GM21367 (cell line): ENCODE results near the gene SLC9A4.

ENCODE experiments used
- ATAC-seq: cut with Tn5 transposase; IDR thresholded peaks from one replicate; pipeline ENCODE4 v1.9.1; 2021; ENCODE audit not compliant: unreplicated experiment

Gene SLC9A4

DNA sequence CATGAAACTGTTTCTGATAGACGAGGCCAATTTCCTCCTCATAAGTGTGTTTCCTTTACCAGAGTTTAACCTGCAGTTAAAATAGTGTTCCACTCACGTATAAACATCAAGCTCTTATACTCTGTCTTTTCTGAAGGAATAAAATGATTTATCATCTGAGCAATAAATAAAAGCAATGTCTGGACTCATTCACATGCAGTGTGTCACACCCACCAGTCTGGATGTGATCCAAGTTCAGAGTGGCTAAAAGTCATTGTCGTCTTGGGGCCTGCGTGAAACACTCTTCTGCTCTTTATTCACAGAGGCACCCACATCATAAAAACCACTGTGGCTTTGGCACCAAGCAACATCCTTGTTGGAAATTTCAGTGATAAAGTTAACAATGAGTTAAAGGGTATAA, 19.5 kb upstream of the SLC9A4 start:
- ATAC-seq, result no peak

DNA sequence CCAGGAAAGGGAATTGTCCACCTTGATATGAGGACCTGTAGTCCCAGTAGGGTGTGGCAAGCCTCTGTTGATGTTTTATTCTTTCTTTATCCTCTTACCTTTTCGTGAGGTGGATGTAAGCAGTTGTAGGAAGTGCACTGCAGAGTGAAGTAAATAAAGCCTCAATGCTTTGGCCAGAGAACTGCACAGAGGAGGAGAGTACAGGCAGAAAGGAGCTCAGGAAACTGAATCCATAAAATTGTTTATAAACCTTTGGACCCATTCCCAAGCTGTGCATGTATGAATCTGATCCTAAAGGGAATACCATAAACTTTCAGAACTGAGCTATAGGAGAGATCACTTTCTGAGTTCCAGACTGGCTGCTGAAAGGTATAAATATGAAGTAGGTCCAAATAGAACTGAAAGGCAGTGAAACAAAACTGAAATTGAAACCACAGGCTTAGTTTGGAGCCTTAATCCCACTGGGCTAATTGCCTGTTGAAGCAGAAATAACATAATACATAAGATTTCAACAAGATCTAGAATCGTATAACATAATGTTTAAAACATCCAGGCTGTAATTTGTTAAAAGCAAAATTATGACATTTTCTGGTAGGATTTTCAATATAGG, 17.9 kb upstream of the SLC9A4 start:
- ATAC-seq, result no peak

DNA sequence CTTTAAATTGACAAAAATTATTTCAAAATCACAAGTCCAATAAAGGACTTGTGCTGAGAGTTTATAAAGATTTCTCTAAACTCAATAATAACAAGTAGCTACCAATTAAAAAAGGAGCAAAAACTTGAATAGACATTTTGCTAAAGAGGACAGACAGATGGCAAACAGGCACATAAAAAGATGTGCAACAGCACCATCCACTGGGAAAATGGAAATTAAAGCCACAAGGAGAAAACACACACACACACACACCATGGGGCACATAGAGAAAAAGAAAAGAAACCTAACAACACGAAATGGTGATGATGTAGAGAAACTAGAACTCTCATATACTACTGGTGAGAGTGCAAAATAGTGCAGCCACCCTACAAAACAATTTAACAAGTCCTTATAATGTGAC, 12.6 kb upstream of the SLC9A4 start:
- no peak for ATAC-seq

DNA sequence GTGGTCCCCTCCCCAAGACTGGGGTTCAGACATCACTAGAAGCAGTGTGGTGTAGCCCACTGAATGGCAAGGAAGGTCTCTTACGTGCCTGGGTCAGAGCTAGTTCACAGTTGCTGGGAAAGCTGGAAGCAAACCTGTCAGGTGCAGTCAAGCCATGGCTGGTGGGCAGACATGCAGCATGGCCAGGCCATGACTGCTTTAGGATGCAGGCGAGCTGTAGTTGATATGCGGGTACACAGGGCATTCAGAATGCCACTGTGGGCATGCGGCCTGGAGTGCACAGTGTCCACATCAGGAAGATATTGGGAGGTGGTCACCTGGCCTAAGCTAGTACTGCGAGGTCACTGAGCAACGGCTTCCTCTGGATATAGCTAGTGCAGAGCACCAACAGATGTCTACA, 11.8 kb upstream of the SLC9A4 start:
- ATAC-seq, result no peak

DNA sequence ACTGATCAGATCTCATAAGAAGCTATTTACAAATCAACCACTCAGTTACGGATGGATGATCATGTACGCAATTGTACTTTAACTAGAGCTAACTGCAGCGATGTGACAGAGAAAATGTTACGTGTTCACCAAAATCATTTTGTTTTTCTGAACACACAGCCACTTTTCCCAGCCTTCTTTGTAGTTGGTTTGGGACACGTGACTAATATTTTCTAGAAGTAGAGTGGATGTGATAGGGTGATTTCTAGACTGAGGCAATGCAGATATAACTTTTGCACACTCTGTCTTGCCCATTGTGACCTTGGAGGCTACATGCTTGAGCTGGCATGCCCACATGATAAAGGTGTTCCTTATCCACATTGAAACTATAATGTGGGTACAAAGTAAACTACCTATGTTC, 9.9 kb upstream of the SLC9A4 start:
- ATAC-seq, result no peak

DNA sequence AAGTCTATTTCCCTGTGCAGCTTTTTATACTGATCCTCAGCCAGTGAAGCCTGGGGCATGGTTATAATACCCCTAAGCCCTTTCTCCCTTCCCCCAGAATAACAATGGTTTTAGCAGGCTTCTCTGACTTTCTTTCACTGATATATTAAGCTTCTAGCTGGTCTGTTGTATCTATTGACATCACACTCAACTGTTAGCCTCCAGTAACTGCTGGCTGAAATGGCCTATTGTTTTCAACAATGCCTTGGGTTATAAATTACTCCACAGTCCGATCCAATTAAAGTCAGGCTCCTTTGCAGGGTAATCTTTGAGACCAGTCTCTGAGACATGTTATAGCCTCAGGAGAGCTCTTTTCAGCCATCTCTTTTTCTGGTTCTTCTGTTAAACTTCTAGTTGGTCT, 2.9 kb upstream of the SLC9A4 start:
- no peak for ATAC-seq

DNA sequence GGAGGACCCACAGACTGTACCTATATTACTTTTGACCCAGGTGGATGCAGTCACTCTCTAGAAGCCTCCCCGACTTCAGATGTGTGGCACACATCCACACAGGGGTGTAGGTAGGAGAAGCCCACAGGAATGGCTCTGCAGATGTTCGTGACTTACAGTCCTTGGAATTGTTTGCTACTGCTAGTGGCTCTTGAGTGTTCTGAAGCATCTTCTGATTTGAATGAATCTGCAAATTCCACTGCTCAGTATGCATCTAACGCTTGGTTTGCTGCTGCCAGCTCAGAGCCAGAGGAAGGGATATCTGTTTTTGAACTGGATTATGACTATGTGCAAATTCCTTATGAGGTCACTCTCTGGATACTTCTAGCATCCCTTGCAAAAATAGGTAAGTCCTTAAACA, 605 bp downstream of the SLC9A4 start:
- no peak for ATAC-seq

DNA sequence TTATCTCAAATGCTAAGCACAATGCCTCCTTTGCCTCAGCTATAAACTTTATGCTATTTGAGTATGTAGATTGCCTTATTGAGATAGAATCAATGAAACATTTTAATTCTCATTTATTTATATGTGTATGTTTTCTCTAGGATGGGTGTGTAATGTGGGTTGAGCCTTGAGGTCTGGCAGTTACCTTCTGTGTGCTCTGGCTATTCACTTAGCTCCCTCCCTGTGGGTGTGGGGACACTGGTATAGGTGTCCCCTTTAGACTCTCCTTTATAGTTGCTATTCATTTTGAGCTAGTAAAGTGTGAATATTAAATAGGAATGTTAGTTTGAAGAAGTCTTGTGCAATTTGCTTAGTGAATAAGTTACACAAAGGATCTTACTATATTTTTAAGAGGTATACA, 1.8 kb downstream of the SLC9A4 start:
- no peak for ATAC-seq

DNA sequence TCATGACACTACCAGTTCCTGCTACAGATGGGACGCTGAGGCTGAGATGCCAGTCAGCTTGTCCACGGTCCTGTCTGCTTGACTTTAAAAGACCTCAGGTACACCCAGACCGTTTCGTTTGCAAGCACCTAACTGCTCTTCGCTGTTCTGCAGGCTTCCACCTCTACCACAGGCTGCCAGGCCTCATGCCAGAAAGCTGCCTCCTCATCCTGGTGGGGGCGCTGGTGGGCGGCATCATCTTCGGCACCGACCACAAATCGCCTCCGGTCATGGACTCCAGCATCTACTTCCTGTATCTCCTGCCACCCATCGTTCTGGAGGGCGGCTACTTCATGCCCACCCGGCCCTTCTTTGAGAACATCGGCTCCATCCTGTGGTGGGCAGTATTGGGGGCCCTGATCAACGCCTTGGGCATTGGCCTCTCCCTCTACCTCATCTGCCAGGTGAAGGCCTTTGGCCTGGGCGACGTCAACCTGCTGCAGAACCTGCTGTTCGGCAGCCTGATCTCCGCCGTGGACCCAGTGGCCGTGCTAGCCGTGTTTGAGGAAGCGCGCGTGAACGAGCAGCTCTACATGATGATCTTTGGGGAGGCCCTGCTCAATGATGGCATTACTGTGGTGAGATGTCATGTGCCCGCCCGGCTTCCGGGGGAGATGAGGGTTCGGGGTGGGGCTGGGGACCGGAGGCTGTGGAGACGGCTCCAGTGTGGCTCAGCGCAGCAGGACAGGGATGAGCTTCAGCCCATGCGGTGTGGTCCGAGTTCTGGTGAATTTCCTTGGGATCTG, 5.9 kb downstream of the SLC9A4 start:
- ATAC-seq, result no peak

DNA sequence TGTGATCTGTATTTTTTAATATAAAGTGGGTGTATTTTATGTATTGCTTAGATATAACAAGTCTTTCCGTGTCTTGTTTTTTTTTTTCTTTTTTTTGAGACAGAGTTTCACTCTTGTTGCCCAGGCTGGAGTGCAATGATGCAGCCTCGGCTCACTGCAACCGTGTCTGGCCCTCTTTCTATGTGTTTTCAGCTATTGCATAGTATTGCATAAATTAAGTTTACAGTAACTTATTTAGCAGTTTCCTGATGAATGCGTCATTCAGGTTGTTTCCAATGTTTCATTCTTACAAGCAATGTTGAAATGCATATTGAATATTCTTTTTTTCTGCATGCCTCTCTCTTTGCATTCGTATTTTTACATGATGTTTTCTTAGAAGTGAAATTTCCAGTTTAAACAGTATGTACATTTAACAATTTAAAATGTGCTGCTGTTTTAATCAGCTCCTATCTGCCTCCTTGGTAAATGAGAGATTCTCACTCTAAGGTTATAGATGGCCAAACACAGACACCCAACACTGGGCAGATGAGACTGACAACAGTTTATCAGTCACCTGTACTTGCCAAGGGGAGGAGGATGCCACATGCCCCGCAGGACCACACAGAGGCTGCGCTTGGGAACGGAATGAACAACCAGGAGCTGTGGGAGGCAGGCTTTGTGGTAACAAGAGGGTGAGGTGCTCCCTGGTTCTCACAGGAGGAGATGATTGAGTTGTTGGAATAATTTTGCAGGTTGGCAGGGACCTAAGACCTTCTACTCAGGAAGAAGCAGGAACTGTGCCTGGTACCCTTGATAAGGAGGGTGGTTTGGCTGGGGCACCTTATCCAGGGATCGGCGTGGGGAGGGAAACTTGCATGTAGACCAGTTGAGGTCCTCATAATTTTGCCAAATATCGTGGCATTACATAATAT, 7.5 kb downstream of the SLC9A4 start:
- no peak for ATAC-seq

DNA sequence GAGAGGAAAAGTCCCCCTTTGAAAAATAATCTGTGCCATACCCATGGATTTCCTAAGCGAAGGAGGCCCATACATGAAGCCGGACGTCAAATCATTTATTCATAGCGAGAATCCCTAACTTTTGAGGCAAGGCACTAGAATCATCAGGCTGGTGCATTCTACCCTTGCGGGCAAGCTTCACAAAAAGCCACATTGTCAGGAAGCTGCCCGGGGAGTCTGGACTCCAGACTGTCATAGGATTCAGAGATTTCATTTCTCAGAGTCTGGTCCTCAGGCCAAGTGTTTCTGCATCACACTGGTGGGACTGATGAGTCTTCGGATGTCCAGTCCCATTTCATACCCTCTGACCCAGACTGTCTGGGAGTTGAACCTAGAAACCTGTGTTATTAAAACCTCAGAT, 8.9 kb downstream of the SLC9A4 start:
- no peak for ATAC-seq

DNA sequence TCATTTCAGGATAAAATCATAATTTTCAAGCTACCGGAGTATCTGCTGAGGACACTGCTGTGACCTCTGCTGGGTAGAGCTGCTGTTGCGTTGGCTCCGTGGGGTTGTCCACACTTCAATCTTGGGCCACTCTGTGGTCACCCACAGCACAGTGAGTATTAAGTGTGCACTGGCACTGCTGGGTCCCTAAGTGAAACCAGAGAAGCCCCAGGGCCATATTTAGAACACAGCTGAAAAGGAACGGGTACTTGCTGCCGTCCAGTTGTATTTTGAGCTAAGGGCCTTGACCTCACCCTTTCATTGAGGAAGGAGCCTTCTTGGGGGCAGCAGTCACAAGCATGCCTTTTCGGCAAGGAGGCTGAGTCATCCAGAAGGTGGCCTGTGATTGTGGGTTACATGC, 10.1 kb downstream of the SLC9A4 start:
- no peak for ATAC-seq

DNA sequence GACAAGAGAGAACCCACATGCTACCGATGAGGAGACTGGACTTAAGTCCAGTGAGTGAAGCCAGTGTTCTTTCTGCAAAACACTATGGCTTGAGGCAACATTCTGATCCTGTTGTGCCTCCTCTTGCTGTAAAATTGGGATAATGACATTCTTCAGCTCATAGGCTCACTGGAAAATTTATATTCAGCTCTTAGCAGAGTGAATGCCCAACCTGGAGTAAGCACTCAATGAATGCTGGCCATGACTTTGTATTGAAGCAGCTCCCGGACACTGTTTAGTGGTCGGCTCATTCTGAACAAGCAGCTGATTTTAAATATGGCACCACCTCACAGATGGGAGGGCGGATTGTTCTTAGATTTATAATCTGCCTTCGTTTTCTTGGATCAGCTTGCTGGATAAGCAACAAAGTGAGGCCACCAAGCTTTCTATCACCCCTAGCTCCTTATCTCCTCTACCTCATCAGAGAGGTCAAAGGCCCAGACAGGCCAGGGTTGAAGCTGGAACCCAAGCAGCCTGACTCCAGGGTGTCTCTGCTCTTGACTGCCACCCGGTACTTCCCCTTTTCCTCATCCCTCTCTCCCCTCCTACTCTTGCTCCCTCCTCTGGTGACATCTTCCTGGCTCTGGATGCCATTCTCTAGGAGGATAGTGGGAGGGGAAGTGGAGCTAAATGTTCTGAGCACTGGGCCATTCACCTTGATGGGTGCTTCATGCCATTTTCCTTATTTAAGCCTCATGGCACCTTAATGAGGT, 11.5 kb downstream of the SLC9A4 start:
- ATAC-seq, result no peak

DNA sequence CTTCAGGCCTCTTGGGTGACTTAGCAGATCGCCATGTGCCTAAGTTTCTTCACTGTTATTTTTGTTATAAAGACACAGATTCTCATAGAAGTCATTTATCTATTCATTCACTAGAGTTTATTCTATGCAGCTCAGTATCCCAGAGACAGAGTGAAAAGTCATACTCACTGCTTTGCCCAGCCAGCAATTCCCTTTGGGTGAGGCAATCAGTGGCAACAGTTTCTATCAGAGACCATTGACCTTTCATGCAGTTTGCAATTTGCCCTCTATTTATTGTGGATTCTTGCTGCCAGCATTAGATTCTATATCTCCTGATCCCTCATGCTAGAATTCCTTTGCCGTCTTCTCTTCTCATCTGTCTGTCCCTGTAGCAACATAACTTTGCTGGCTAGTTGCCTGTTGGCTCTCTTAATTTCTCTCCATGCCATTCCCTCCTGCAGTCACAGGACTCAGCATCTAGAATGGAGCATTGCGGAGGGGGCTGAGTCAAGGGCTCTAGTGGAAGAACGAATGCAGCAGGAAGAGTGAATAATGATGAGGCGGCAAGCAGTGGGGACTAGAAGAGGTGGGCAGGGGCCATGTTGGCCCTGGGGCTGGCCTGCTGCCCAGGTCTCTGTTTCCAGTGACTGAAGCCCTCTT, 12.2 kb downstream of the SLC9A4 start:
- no peak for ATAC-seq

DNA sequence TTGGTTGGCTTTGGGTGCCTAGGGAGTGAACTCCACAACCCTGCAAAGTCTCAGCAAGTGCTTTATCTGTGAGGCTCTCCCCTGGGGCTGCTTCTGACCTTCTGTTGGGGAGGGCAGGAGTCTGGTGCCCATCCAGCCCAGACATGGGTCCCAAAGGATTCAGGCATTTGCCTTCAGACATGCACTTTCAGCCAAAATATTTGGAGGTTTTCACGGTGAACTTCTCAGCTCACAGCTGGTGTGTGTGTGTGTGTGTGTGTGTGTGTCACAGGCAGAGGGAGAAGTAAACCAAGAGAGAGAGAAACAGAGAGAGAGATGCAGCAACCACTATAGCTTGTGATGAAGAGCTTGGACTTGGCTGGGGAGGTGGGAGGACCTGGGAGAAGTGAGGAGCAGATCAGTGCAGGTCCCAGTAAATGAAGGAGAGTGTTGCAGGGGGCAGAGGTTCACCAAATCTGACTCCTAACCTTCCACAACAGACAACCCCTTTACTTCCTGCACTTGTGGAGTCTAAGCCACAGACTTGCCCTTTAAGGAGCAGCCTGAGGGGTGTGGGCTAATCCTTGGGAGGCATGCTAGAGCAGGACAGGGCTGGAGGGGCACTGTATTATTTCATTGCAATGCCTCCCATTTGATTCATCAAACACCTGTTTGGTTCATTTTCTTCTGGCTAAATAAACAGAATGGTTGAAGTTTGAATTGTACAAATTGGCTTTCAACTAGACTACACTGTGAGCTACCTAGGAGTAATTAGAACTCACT, 14.1 kb downstream of the SLC9A4 start:
- ATAC-seq, result no peak

DNA sequence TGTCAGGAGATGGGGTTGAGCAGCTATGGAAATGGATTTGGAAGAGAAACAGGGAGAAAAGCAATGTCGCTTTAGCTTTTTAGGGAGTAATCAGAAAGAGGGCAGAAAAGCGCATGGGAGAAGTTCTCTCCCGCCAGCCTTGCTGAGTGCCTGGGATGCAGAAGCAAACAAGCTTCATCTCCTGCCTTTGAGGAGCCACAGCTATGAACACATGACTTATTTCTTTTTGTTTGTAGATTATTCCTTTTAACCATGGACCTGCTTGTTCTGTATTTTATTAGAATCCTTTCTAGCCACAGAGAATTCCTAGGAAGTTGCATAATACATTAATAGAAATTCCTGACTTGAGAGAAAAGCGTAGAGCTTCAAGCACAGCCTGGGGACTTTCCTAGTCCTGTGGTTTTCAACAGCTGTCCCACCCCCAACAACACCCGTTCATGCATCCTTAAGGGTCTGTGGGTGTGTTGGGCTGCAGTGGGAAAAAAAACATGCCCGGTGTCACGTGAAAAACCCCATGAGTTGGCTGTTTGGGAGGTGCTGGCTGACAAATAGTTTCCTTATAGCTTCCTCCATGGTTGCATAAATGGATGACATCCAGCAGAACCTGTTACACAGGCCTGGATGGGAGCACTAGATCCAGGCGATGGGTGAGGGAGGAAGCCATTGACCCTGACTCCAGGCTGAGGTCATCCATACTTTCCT, 14.9 kb downstream of the SLC9A4 start:
- no peak for ATAC-seq

DNA sequence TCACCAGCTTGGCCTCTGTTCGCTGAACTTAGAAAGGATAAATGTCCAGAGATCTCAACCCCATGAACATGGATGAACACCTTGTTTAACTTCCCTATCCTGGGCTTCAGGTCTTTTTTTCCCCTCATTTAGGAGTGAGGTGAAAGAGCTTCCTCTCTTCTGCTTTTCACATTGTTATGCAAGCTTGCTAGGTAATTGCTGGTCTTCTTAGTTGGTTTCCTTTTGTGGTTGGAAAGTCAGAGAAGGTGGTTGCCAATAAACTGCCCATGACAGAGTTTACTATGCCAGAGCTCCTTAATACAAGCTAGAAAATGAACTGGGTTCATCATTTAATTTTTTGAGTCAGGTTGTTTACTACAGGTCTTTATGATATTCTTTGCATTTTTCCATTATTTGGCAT, 16.6 kb downstream of the SLC9A4 start:
- ATAC-seq, result no peak

DNA sequence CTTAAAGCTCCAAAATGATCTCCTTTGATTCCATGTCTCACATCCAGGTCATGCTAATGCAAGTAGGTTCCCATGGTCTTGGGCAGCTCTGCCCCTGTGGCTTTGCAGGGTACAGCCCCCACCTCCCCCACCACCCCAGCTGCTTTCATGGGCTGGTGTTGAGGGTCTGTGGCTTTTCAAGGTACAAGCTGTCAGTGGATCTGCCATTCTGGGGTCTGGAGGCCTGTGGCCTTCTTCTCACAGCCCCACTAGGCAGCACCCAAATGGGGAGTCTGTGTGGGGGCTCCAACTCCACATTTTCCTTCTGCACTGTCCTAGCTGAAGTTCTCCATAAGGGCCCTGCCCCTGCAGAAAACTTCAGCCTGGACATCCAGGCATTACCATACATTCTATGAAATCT, 19.0 kb downstream of the SLC9A4 start:
- ATAC-seq, result no peak

DNA sequence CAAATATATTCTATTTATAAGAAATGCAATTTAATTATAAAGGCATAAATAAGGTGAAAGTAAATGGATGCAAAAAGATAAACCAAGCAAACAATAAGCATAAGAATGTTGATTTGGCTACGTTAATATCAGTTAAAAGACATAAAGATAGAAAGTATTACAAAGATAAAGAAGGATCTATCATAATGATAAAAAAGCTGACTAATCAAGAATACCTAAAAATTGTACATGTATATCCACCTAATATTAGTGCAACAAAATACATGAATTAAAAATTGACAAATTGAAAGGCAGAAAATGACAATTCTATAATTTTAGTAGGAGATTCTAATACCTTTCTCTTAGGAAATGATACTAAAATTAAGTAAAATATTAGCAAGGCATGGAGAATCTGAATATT, 21.5 kb downstream of the SLC9A4 start:
- no peak for ATAC-seq
